ENCODE results near the gene TNFRSF6B.
A peak's percentile ranks its signal among the peaks of the same experiment; 100 is the strongest.

The TNFRSF6B gene

DNA sequence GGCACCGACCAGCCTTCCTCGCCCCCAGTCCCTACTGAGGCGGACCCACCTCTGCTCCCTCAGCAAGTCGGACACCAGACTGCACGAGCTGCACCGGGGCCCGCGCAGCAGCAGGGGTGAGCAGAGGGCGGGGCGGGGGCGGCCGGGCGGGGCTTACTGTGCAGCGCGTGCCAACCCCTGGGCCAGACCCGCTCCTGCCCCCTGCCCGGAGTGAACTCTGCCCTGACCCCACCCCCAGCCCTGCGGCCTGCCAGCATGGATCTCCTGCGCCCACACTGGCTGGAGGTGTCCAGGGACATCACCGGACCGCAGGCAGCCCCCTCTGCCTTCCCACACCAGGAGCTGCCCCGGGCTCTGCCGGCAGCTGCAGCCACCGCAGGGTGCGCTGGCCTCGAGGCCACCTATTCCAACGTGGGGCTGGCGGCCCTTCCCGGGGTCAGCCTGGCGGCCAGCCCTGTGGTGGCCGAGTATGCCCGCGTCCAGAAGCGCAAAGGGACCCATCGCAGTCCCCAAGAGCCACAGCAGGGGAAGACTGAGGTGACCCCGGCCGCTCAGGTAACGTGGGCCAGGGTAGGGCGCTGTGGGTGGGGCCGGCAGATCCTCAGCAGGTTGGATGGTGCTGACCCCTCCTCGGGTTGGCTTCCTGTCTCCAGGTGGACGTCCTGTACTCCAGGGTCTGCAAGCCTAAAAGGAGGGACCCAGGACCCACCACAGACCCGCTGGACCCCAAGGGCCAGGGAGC lies 41.7 kb downstream of the TNFRSF6B start:
- H3K9me3 Mint-ChIP-seq = no peaks in the 10 kb centered on the region
- DNase-seq (ENCODE audit: low spot score in 2 of 2) (no peak), ATAC-seq (replicated peaks; ENCODE audit: extremely low read depth, poor library complexity, severe bottlenecking) (no peak)
- H3K4me1 Mint-ChIP-seq = peaks cover 24% of the 10 kb centered on the region
- no peaks in the 10 kb centered on the region for H3K27me3 Mint-ChIP-seq
- no peak overlapping the region for H3K27ac Mint-ChIP-seq (ENCODE audit: low read depth)
- H3K36me3 Mint-ChIP-seq (ENCODE audit: insufficient read depth) = peaks cover 43% of the 10 kb centered on the region
- peak overlapping the region; percentile 94 for H3K4me3 Mint-ChIP-seq

DNA sequence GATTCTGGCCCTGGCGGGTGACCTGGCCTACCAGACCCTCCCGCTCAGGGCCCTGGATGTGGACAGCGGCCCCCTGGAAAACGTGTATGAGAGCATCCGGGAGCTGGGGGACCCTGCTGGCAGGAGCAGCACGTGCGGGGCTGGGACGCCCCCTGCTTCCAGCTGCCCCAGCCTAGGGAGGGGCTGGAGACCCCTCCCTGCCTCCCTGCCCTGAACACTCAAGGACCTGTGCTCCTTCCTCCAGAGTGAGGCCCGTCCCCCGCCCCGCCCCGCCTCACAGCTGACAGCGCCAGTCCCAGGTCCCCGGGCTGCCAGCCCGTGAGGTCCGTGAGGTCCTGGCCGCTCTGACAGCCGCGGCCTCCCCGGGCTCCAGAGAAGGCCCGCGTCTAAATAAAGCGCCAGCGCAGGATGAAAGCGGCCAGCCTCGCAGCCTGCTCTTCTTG lies 42.3 kb downstream of the TNFRSF6B start:
- Mint-ChIP-seq H3K9me3 (no peaks in the 10 kb centered on the region), H3K27me3 (no peaks in the 10 kb centered on the region), H3K27ac (ENCODE audit: low read depth) (no peak overlapping the region), H3K4me1 (peaks cover 20% of the 10 kb centered on the region), H3K4me3 (peak overlapping the region; percentile 94), H3K36me3 (ENCODE audit: insufficient read depth) (peaks cover 48% of the 10 kb centered on the region)
- ATAC-seq (replicated peaks; ENCODE audit: extremely low read depth, poor library complexity, severe bottlenecking) (no peak), DNase-seq (ENCODE audit: low spot score in 2 of 2) (peak in 1 of 2 donors; percentile 35)

DNA sequence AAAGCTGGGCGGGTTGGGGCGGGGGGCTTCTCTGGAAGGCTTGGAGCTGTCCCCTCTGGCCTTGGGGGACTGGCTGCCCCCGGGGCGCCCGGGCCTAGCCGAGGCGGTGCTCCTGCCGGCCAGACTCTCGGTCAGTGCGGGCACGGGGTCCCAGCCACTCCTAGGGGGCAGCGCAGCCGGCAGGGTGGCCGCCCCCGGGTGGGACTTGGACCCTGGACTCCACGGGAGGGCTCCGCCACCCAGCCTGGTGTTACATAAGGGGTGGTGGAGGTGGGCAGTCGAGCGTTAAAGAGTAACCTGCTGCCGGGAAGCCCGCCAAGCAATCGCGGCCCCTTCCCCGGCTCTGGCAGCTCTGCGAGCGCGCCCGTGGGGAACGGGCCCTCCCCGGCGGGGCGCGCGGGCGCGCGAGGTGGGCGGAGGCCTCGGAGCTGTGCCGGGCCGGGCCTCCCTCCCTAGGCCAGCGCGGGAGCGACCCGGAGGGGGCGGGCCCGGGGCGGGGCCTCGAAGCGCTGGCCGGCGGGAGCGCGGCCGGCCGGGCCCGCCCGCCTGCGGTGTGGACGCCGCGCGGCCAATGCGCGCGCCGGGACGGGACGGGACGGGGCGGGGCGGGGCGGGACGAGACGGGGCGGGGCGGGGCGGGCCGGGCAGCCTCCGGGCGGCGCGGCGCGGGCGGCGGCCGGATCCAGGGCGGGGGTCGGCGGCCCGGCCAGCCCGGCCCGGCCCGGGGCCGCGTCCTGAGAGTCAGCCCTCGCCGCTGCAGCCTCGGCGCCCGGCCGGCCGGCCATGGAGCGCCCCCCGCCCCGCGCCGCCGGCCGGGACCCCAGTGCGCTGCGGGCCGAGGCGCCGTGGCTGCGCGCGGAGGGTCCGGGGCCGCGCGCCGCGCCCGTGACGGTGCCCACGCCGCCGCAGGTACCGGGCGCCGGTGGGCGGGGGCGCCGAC lies 42.9 kb downstream of the TNFRSF6B start, which contains the start of gene SLC2A4RG:
SLC2A4RG (plus strand) TSS at position 647 of the 940 bp plus-strand sequence; CDS start at position 784, 137 bp downstream.
- H3K27me3 Mint-ChIP-seq = no peaks in the 10 kb centered on the region
- H3K4me1 Mint-ChIP-seq = peaks cover 14% of the 10 kb centered on the region
- no peaks in the 10 kb centered on the region for H3K9me3 Mint-ChIP-seq
- DNase-seq (ENCODE audit: low spot score in 2 of 2) = peak in 1 of 2 donors; percentile 25
- peaks cover 44% of the 10 kb centered on the region for H3K36me3 Mint-ChIP-seq (ENCODE audit: insufficient read depth)
- ATAC-seq (replicated peaks; ENCODE audit: extremely low read depth, poor library complexity, severe bottlenecking) = no peak
- peak within 1 kb of the TSS; percentile 94 for H3K4me3 Mint-ChIP-seq
- H3K27ac Mint-ChIP-seq (ENCODE audit: low read depth) = no peak within 1 kb of the TSS

DNA sequence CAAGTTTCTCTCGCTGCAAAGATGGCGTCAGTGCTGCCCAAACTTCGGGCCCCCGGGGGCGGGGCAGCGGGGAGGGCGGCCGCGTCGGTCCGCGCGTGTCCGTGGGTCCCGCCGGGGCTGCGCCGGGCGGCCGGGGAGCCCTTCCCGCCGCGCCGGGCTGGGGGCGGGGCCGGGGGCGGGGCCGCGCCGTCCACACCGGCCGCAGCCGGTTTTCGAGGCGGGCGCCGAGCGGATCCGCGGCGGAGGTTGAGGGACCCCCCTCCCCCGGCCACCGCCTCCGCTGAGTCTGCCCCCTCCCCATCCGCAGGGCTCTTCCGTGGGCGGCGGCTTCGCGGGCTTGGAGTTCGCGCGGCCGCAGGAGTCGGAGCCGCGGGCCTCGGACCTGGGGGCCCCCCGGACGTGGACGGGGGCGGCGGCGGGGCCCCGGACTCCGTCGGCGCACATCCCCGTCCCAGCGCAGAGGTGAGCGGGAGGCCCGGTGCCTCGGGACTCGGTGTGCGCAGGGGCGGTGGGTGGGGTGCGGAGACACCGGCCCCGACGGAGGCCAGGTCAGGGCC lies 43.7 kb downstream of the TNFRSF6B start:
- DNase-seq (ENCODE audit: low spot score in 2 of 2) = no peak
- no peak for ATAC-seq (replicated peaks; ENCODE audit: extremely low read depth, poor library complexity, severe bottlenecking)
- Mint-ChIP-seq H3K9me3 (no peaks in the 10 kb centered on the region), H3K4me3 (peak overlapping the region; percentile 69), H3K4me1 (peaks cover 14% of the 10 kb centered on the region), H3K36me3 (ENCODE audit: insufficient read depth) (peaks cover 43% of the 10 kb centered on the region), H3K27me3 (no peaks in the 10 kb centered on the region), H3K27ac (ENCODE audit: low read depth) (no peak overlapping the region)

DNA sequence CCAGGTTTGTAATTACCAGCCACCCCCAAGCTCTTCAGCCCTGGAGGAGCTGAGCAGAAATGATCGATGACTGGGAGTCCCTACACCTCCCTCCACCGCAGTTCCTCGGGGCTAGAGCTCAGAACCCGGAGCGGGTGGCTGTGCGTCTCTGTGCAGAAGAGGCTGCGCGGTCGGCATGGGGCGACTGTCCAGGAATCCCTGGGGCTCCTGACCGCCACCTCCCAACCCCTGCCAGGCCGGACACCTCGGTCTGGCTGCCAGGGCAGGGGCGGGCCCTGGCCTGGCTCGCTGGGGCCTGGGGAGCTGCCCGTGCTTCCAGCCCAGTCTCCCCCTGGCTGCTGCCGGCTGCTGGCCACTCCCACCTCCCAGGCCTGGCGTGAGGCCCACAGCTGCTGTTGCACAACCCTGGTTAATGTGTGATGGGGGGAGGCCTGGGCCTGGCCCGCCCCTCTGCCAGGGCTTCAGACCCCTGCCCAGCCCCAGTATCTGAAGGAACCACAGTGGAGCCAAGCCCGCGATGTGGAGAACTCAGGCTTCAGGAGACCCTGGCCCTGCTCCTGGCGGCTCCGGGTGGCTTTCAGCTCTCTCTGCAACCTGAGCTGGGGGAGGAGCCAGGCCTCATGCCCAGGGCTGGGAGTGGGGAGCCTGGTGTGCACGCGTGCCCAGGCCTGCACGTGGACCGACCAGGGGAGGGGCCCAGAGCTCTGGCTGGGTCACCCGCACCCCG lies 44.3 kb downstream of the TNFRSF6B start:
- Mint-ChIP-seq H3K4me1 (peaks cover 7% of the 10 kb centered on the region), H3K27ac (ENCODE audit: low read depth) (no peak overlapping the region)

DNA sequence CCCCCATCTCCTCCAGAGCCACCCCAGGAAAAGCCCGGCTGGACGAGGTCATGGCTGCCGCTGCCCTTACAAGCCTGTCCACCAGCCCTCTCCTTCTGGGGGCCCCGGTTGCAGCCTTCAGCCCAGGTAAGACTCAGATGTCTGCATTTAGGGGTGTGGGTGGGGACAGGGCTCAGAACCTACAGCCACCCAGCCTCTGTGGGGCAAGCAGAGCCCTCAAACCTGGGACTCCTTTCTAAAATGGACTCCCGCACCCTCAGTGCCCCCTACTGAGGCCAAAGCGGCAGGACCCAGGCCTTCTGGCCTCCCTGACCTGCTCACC lies 44.9 kb downstream of the TNFRSF6B start:
- Mint-ChIP-seq H3K4me1 (peaks cover 2% of the 10 kb centered on the region), H3K27me3 (no peaks in the 10 kb centered on the region), H3K36me3 (ENCODE audit: insufficient read depth) (peaks cover 37% of the 10 kb centered on the region), H3K4me3 (peak overlapping the region; percentile 69), H3K9me3 (no peaks in the 10 kb centered on the region), H3K27ac (ENCODE audit: low read depth) (no peak overlapping the region)
- DNase-seq (ENCODE audit: low spot score in 2 of 2) (no peak), ATAC-seq (replicated peaks; ENCODE audit: extremely low read depth, poor library complexity, severe bottlenecking) (no peak)

More for the DNA sequence above, 44.3 kb downstream of the TNFRSF6B start:
- Mint-ChIP-seq H3K27me3 (no peaks in the 10 kb centered on the region), H3K9me3 (no peaks in the 10 kb centered on the region), H3K4me3 (peak overlapping the region; percentile 69), H3K36me3 (ENCODE audit: insufficient read depth) (peaks cover 38% of the 10 kb centered on the region)
- peak; percentile 15 for ATAC-seq (replicated peaks; ENCODE audit: extremely low read depth, poor library complexity, severe bottlenecking)
- DNase-seq (ENCODE audit: low spot score in 2 of 2) = peak in 1 of 2 donors; percentile 44

DNA sequence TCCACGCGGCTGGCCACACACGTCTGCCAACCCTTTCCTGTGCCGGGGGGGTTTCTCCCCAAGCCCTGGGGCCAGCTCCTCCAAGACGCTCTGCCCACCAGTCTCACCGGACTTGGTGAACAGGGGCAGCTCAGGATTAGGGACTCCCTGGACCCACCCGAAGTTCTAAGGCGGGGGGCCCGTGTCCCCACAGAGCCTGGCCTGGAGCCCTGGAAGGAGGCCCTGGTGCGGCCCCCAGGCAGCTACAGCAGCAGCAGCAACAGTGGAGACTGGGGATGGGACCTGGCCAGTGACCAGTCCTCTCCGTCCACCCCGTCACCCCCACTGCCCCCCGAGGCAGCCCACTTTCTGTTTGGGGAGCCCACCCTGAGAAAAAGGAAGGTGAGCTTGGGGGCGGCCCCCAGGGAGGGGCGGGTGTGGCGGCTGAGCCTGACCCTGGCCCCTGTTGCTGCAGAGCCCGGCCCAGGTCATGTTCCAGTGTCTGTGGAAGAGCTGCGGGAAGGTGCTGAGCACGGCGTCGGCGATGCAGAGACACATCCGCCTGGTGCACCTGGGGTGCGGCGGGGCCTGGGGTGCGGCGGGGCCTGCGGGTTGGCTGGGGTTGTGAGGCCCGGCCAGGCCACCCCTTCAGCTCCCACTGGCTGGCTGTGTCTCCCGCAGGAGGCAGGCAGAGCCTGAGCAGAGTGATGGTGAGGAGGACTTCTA lies 45.4 kb downstream of the TNFRSF6B start:
- DNase-seq (ENCODE audit: low spot score in 2 of 2) = no peak
- Mint-ChIP-seq H3K27ac (ENCODE audit: low read depth) (no peak overlapping the region), H3K4me1 (no peaks in the 10 kb centered on the region)

DNA sequence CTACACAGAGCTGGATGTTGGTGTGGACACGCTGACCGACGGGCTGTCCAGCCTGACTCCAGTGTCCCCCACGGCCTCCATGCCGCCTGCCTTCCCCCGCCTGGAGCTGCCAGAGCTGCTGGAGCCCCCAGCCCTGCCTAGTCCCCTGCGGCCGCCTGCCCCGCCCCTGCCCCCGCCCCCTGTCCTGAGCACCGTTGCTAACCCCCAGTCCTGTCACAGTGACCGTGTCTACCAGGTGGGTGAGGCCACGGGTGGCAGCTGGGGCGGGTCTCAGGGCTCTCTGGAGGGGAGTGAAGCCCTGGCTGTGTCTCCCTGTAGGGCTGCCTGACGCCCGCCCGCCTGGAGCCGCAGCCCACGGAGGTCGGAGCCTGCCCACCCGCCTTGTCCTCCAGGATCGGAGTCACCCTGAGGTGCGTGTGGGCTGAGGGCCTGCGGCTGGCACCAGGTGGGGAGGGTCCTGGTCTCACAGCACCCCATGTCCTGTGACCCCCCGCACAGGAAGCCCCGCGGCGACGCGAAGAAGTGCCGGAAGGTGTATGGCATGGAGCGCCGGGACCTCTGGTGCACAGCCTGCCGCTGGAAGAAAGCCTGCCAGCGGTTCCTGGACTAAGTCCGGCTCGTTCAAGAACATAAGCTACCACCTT lies 46.1 kb downstream of the TNFRSF6B start:
- Mint-ChIP-seq H3K27ac (ENCODE audit: low read depth) (no peak overlapping the region), H3K27me3 (no peaks in the 10 kb centered on the region), H3K4me3 (no peak overlapping the region), H3K4me1 (no peaks in the 10 kb centered on the region), H3K9me3 (no peaks in the 10 kb centered on the region), H3K36me3 (ENCODE audit: insufficient read depth) (peaks cover 27% of the 10 kb centered on the region)
- DNase-seq (ENCODE audit: low spot score in 2 of 2) = no peak
- no peak for ATAC-seq (replicated peaks; ENCODE audit: extremely low read depth, poor library complexity, severe bottlenecking)

More for the DNA sequence above, 45.4 kb downstream of the TNFRSF6B start:
- Mint-ChIP-seq H3K9me3 (no peaks in the 10 kb centered on the region), H3K4me3 (peak overlapping the region; percentile 69), H3K27me3 (no peaks in the 10 kb centered on the region), H3K36me3 (ENCODE audit: insufficient read depth) (peaks cover 32% of the 10 kb centered on the region)
- ATAC-seq (replicated peaks; ENCODE audit: extremely low read depth, poor library complexity, severe bottlenecking) = no peak

DNA sequence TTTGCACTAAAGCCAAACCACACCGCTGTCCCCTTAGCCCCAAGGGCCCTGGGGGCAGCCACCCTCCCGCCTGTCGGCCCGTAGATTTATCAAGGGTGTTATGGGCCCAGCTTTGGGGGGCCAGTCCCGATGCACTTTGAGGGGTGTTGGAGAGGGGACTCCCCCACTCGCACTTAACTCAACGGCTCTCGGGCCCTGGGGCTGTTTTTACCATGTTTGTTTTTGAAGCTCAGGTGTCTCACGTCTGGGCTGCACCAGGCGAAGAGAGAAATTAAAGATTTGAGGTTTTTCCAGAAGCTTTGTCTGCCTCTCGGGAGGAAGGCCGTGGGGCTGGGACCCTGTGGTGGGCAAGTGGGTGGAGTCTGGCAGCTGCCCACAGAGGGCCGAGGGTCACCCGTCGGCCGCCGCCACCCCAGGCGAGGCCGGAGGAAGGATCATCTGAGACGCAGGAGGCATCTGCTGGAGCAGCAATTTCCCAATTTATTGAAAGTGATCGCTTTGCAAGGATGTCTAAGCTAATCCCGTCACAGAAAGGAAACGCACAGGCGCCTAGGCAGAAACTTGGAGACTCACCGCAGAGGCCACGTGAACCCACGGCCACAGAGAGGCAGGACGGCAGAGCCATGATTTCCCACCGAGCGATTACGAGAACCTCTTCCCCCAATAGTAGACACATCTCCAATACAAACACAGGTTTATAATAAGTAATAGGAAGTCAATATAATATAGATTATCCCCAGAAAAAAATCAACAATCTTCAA lies 46.9 kb downstream of the TNFRSF6B start:
- Mint-ChIP-seq H3K36me3 (ENCODE audit: insufficient read depth) (peaks cover 26% of the 10 kb centered on the region), H3K27ac (ENCODE audit: low read depth) (no peak overlapping the region), H3K27me3 (no peaks in the 10 kb centered on the region), H3K4me1 (no peaks in the 10 kb centered on the region), H3K4me3 (no peak overlapping the region), H3K9me3 (no peaks in the 10 kb centered on the region)
- DNase-seq (ENCODE audit: low spot score in 2 of 2) (no peak), ATAC-seq (replicated peaks; ENCODE audit: extremely low read depth, poor library complexity, severe bottlenecking) (no peak)

DNA sequence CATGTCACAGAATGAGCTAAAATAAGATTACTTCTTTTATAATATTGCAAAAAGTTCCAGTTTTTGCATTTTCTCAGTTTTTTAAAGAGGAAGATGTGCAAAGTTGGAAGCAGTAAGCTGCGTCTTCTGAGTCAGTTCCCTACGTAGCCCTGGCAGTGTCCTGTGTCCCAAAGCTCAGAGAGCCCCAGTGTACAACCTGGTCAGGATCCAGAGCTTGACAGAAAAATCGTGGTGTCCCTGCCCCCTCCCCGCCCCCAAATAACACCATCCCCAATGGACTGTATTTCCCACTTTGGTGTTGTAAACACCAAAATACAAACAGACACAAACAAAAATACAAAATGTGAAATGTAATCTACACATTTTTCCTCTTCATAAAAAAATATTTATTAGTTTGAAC lies 47.7 kb downstream of the TNFRSF6B start:
- no peak for ATAC-seq (replicated peaks; ENCODE audit: extremely low read depth, poor library complexity, severe bottlenecking)
- H3K9me3 Mint-ChIP-seq = no peaks in the 10 kb centered on the region
- H3K27ac Mint-ChIP-seq (ENCODE audit: low read depth) = no peak overlapping the region
- no peak for DNase-seq (ENCODE audit: low spot score in 2 of 2)
- no peaks in the 10 kb centered on the region for H3K27me3 Mint-ChIP-seq
- H3K4me3 Mint-ChIP-seq = no peak overlapping the region
- H3K4me1 Mint-ChIP-seq = peaks cover 5% of the 10 kb centered on the region
- peaks cover 22% of the 10 kb centered on the region for H3K36me3 Mint-ChIP-seq (ENCODE audit: insufficient read depth)

Measured in central memory CD8-positive, alpha-beta T cell (primary cell).